Caco-2 (cell line): ENCODE results near the gene LAMC1. TPM values are rescaled to one million over a fixed set of nuclear protein-coding genes. Genes with fewer than 3 reads are reported as not detected.

ENCODE experiments used
- BruUV-seq: library from RNA; stranded (reverse); fragments of 400-500 nt; replicated peaks from 2 replicates; lab custom pipeline; 2021; lab: Mats Ljungman, UMichigan
- CTCF ChIA-PET: fragments of 300-600 bp; sonication (Branson Sonifier 250); formaldehyde crosslinking; loops from one replicate; lab custom pipeline; 2022; ENCODE audit warnings: antibody characterized with exemption; lab: Charles Lee
- POLR2A ChIA-PET: fragments of 300-600 bp; sonication (Branson Sonifier 250); formaldehyde crosslinking; loops from one replicate; lab custom pipeline; 2022; ENCODE audit warnings: antibody characterized with exemption; lab: Charles Lee
- DNase-seq, 2 experiments: peaks; one replicate each; pipeline versions ENCODE4 v3.0.0 to v3.0.0-alpha.2; 2020 to 2022
- H3K27me3 ChIP-seq: replicated peaks from 2 replicates; pipeline ENCODE4 v1.6.0; 2011; ENCODE audit warnings: low read length; ENCODE audit not compliant: control insufficient read depth, insufficient read depth
- H3K36me3 ChIP-seq: 2 replicates; pipeline ENCODE4 v1.5.1; 2011; ENCODE audit warnings: low read length; ENCODE audit not compliant: control insufficient read depth, insufficient read depth
- H3K4me1 ChIP-seq: fragments of 250-450 bp; sonication (Bioruptor Pico); 2 replicates; pipeline ENCODE4 v1.5.1; 2020; ENCODE audit warnings: mild to moderate bottlenecking
- H3K4me3 ChIP-seq: 2 replicates; pipeline ENCODE4 v1.5.1; 2011; ENCODE audit warnings: low read depth, mild to moderate bottlenecking, control low read depth, low read length
- H3K9me3 ChIP-seq: fragments of 250-450 bp; sonication (Bioruptor Pico); 2 replicates; pipeline ENCODE4 v1.5.1; 2020; ENCODE audit warnings: mild to moderate bottlenecking, moderate library complexity
- H3K27ac Mint-ChIP-seq: one replicate; pipeline ENCODE4 v1.8.0; 2022; ENCODE audit warnings: mixed read lengths; ENCODE audit not compliant: unreplicated experiment
- H3K27me3 Mint-ChIP-seq: one replicate; pipeline ENCODE4 v1.8.0; 2022; ENCODE audit warnings: mixed read lengths; ENCODE audit not compliant: insufficient read depth, unreplicated experiment
- H3K36me3 Mint-ChIP-seq: one replicate; pipeline ENCODE4 v1.8.0; 2022; ENCODE audit warnings: mild to moderate bottlenecking, mixed read lengths; ENCODE audit not compliant: insufficient read depth, unreplicated experiment
- H3K4me1 Mint-ChIP-seq: one replicate; pipeline ENCODE4 v1.8.0; 2022; ENCODE audit warnings: low read depth, mixed read lengths; ENCODE audit not compliant: unreplicated experiment
- H3K4me3 Mint-ChIP-seq: one replicate; pipeline ENCODE4 v1.8.0; 2022; ENCODE audit warnings: mild to moderate bottlenecking, moderate library complexity, mixed read lengths; ENCODE audit not compliant: unreplicated experiment
- H3K9me3 Mint-ChIP-seq: one replicate; pipeline ENCODE4 v1.8.0; 2022; ENCODE audit warnings: mixed read lengths; ENCODE audit not compliant: unreplicated experiment
- intact Hi-C: fragments of 100-400 bp; cut with micrococcal nuclease; formaldehyde crosslinking; loops from one replicate; pipeline ENCODE4 v1.10.0; 2022; ENCODE audit not compliant: unreplicated experiment
- total RNA-seq: library from RNA; stranded (reverse); gene quantifications from 2 replicates; pipeline ENCODE4 v1.2.3, GENCODE V29; 2022
- TF ChIP-seq, protein P1 (sequence below), 2 experiments: fragments of 200-600 bp in 1 of 2; IDR thresholded peaks; 1 replicate in 1 of 2; 2 replicates in 1 of 2; pipeline versions ENCODE4 v1.5.1 to v1.8.0; 2011 to 2022; ENCODE audit warnings: antibody characterized with exemption in 1 of 2, control low read depth in 1 of 2, inconsistent platforms in 1 of 2, low read depth in 1 of 2, low read length in 1 of 2, mild to moderate bottlenecking in 1 of 2, moderate library complexity in 1 of 2; ENCODE audit not compliant: insufficient read depth in 1 of 2, severe bottlenecking in 1 of 2, unreplicated experiment in 1 of 2

Gene LAMC1
- total RNA-seq, 1 experiment from 2014 or later: 323 TPM

DNA sequence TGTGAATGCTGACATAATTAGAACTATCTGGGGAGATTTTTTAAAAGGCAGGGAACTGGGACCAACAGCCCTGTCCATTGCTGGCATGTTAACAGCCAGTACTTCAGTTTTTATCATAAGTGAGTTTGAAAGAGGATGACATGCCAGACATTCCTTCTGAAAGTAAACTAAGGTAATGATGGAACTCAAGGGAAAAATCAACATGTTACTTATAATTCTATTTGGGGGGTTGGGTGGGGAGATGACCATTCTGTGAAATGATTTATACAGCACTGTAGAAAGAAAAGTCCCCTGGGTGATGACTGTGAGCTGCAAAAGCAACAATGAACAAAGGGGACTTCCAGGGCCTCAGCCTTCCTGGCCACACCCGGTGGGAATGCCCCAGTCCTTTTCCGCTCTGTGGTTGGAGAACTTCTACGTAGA lies 157.4 kb downstream of the LAMC1 start:
- DNase-seq: peak; percentile 53 to 76
- peaks cover 36% of the 10 kb centered on the region for H3K4me1 Mint-ChIP-seq

DNA sequence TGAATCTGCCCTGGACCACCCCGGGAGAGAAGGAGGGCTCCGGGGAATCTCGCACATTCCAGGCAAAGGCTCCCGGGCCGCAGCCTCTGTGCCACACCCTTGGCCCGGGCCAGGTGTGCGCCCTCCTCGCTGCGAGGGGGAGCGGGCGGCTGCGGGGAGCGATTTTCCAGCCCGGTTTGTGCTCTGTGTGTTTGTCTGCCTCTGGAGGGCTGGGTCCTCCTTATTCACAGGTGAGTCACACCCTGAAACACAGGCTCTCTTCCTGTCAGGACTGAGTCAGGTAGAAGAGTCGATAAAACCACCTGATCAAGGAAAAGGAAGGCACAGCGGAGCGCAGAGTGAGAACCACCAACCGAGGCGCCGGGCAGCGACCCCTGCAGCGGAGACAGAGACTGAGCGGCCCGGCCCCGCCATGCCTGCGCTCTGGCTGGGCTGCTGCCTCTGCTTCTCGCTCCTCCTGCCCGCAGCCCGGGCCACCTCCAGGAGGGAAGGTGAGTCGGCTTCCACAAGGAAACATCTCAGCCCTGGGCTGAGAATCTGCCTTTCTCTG lies 162.8 kb downstream of the LAMC1 start, which contains the start of gene LAMC2:
TSS of gene LAMC2 (plus strand) at position 324 of the 550 bp plus-strand sequence. CDS start at position 413, 89 bp downstream.
- intact Hi-C loops: loop anchor here (1.0 to 2.0 kb wide), 4 partner anchors 43 to 224 kb away; no protein-coding TSS in a partner anchor
- H3K4me3 ChIP-seq: peak within 1 kb of the TSS; percentile 69
- ChIA-PET CTCF (interaction anchor here (0.7 kb wide), 1 partner anchor 47 kb away, joined by 3 read pairs; no protein-coding TSS in a partner anchor), POLR2A (no interaction called here)
- H3K36me3 ChIP-seq: no peaks in the 10 kb centered on the region
- no peaks in the 10 kb centered on the region for H3K9me3 ChIP-seq
- H3K36me3 Mint-ChIP-seq: peaks cover 6% of the 10 kb centered on the region
- H3K27ac Mint-ChIP-seq: peak within 1 kb of the TSS; percentile 89
- peak within 1 kb of the TSS; percentile 87 for H3K4me3 Mint-ChIP-seq
- H3K27me3 Mint-ChIP-seq: no peaks in the 10 kb centered on the region
- TF ChIP-seq, protein P1, sequence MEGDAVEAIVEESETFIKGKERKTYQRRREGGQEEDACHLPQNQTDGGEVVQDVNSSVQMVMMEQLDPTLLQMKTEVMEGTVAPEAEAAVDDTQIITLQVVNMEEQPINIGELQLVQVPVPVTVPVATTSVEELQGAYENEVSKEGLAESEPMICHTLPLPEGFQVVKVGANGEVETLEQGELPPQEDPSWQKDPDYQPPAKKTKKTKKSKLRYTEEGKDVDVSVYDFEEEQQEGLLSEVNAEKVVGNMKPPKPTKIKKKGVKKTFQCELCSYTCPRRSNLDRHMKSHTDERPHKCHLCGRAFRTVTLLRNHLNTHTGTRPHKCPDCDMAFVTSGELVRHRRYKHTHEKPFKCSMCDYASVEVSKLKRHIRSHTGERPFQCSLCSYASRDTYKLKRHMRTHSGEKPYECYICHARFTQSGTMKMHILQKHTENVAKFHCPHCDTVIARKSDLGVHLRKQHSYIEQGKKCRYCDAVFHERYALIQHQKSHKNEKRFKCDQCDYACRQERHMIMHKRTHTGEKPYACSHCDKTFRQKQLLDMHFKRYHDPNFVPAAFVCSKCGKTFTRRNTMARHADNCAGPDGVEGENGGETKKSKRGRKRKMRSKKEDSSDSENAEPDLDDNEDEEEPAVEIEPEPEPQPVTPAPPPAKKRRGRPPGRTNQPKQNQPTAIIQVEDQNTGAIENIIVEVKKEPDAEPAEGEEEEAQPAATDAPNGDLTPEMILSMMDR (IDR thresholded peaks at IDR 0.05; ENCODE audit: insufficient read depth in 1 of 2, low read depth in 1 of 2, low read length in 1 of 2, severe bottlenecking in 1 of 2, unreplicated experiment in 1 of 2): peak; percentile 61 to 73
- no TSS peak for BruUV-seq
- H3K27me3 ChIP-seq: no peaks in the 10 kb centered on the region
- H3K4me1 ChIP-seq: peaks cover 17% of the 10 kb centered on the region
- peak; percentile 90 for DNase-seq
- no peaks in the 10 kb centered on the region for H3K9me3 Mint-ChIP-seq
- peaks cover 13% of the 10 kb centered on the region for H3K4me1 Mint-ChIP-seq

More for the DNA sequence above, 157.4 kb downstream of the LAMC1 start:
- intact Hi-C loops: loop anchor here (1.0 kb wide), 1 partner anchor 20 kb away; no protein-coding TSS in a partner anchor
- no peak overlapping the region for H3K4me3 ChIP-seq
- H3K36me3 ChIP-seq: no peaks in the 10 kb centered on the region
- H3K27me3 ChIP-seq: no peaks in the 10 kb centered on the region
- no peaks in the 10 kb centered on the region for H3K27me3 Mint-ChIP-seq
- peaks cover 56% of the 10 kb centered on the region for H3K4me1 ChIP-seq
- no peaks in the 10 kb centered on the region for H3K36me3 Mint-ChIP-seq
- peak overlapping the region; percentile 30 for H3K27ac Mint-ChIP-seq
- TF ChIP-seq, protein P1 (IDR thresholded peaks at IDR 0.05; ENCODE audit: insufficient read depth in 1 of 2, low read depth in 1 of 2, low read length in 1 of 2, severe bottlenecking in 1 of 2, unreplicated experiment in 1 of 2): no peak
- no peaks in the 10 kb centered on the region for H3K9me3 ChIP-seq
- POLR2A ChIA-PET: no interaction called here
- CTCF ChIA-PET: no interaction called here
- H3K9me3 Mint-ChIP-seq: no peaks in the 10 kb centered on the region
- H3K4me3 Mint-ChIP-seq: peak overlapping the region; percentile 14
- no TSS peak for BruUV-seq

GRCh38 chr1:183186841-183187240 lies 163.6 kb downstream of the LAMC1 start:
- ChIA-PET CTCF (interaction anchor here (0.7 kb wide), 1 partner anchor 48 kb away, joined by 3 read pairs; no protein-coding TSS in a partner anchor), POLR2A (no interaction called here)
- H3K27ac Mint-ChIP-seq: peak overlapping the region; percentile 89
- no peaks in the 10 kb centered on the region for H3K9me3 Mint-ChIP-seq
- H3K9me3 ChIP-seq: no peaks in the 10 kb centered on the region
- peak overlapping the region; percentile 87 for H3K4me3 Mint-ChIP-seq
- peaks cover 13% of the 10 kb centered on the region for H3K4me1 ChIP-seq
- DNase-seq: no peak
- H3K36me3 Mint-ChIP-seq: peaks cover 6% of the 10 kb centered on the region
- H3K27me3 ChIP-seq: no peaks in the 10 kb centered on the region
- peaks cover 11% of the 10 kb centered on the region for H3K4me1 Mint-ChIP-seq
- no peaks in the 10 kb centered on the region for H3K36me3 ChIP-seq
- intact Hi-C loops: loop anchor here (1.0 to 2.0 kb wide), 4 partner anchors 42 to 225 kb away; no protein-coding TSS in a partner anchor
- TF ChIP-seq, protein P1 (IDR thresholded peaks at IDR 0.05; ENCODE audit: insufficient read depth in 1 of 2, low read depth in 1 of 2, low read length in 1 of 2, severe bottlenecking in 1 of 2, unreplicated experiment in 1 of 2): no peak
- no peaks in the 10 kb centered on the region for H3K27me3 Mint-ChIP-seq
- H3K4me3 ChIP-seq: peak overlapping the region; percentile 69
- BruUV-seq: TSS peak; percentile 53
